PC-3 (cell line): ENCODE data around the gene DISP3.

Experiments
- CTCF ChIP-seq: fragments of 300-600 bp; sonication (generic); conservative IDR thresholded peaks from 2 replicates; pipeline ENCODE4 v1.5.1; 2017; ENCODE audit warnings: antibody characterized with exemption, low read depth, mild to moderate bottlenecking, low read length
- EZH2phosphoT487 ChIP-seq: fragments of 300-600 bp; sonication (generic); IDR thresholded peaks from 2 replicates; pipeline ENCODE4 v1.6.1; 2018; ENCODE audit warnings: mild to moderate bottlenecking, antibody characterized with exemption, low read length, borderline replicate concordance

DNA sequence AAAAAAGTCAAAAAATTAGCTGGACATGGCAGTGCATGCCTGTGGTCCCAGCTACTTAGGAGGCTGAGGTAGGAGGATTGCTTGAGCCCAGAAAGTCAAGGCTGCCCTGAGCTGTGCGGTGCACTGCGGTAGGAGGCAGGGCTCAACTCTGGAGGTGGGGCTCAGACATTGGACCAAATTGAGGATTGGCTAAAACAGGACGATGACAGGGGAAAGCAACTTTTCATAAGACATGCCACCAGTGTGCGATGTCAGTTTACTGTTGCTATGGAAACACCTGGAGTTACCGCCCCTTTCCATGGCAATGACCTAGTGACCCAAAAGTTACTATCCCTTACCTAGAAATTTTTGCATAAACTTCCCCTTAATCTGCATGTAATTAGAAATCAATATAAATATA is 85.3 kb downstream of the DISP3 start:
- TF ChIP-seq EZH2phosphoT487 = no peak
- TF ChIP-seq CTCF = no peak
